Raji (cell line): ENCODE results near the gene MIA2.

Source experiments
- POLR2A ChIP-seq: IDR thresholded peaks from 2 replicates; pipeline ENCODE4 v1.6.1; 2011; ENCODE audit warnings: low read depth, low read length, control low read depth; ENCODE audit not compliant: insufficient read depth

MIA2 gene

DNA sequence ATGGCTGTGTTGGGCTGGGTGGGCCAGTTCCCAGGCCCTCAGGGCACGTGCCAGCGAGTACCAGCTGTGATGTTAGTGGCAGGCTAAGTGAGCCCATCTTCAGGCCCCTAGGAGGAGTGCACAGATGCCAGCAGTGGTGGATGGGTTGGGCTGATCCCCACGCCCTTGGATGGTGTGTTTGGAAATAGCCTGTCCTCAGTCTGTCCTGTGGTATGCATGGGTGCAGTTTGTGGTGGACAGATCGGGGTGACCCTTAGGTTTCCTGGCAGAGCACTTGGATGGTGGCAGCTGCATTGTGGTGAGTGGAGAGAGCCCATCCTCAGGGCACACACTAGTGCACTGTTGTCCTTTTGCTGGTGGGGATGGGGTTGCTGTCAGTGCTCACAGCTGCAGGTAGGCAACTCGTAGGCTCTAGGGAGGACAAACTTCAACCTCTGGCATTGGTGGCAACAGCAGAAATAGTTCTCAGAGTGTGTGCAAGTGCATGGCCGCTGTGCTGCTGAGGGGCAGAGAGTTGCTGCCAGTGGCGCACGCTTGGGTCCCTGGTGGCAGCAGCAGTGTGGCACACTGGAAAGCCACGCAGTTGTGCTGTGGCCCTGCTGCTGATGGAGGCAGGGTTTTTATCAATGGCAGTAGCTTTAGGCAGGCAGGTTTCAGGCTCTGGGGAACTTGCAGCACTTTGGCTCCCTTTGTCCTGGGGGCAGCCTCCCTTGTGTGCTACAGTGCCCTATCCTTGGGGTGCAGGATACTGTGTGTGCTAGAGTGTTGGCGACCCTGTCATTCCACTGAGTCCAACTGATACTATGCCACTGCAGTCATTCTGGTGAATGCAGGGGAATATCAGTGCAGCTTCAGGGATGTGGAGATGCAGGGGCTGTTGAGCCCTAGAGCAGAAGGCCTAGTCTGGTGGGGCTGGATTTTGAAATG, 133.0 kb downstream of the MIA2 start:
- no peak for TF ChIP-seq POLR2A

DNA sequence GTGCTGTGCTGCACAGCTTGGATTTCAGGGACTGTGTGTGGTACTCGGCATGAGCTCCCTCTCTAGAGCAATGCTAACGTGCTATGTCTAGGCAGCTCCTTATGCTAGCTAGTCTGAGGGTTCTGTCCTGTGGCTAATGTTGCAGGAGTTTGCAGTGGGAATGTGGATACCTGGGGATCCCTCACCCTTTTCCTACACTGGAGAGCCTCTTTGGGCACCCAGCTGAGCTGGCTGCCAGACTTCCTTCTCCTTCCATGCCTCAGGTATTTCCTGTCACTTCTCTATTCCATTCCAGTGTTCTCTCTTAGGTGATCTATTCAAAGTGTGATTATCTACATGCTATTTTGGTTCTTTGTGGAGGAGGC, 133.7 kb downstream of the MIA2 start:
- no peak for TF ChIP-seq POLR2A

DNA sequence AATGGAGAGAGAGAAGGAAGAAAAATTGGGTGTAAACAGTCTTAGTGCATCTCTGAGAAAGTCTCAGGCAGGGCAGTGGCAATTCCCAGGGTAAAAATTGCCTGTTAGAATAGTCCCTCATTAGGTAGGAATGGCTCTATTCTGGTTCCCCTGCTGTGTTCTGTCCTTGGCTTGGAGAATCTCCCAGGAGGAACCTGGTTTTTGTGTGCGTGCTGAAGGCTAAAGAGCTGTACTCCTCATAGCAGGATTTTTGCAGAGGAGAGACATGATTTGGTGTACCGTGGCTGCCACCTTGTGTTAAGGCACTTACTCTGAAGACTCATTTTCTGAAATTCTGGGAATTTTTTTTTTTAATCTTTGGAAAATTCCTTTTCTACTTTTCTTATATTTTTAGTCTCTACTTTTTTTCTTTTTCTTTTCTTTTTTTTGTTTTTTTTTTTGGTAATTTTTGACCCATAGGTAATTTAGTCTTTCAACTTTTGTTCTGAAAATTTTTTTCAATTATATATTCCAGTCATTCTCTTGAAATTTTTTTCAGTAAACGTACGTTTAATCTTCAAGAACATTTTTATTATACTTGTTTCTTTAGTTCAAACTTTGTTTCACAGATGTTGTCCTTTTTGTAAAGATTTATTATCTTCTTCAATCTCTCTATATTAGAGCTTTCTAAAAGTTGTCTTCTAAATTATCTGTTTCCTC, 134.7 kb downstream of the MIA2 start:
- no peak for TF ChIP-seq POLR2A

DNA sequence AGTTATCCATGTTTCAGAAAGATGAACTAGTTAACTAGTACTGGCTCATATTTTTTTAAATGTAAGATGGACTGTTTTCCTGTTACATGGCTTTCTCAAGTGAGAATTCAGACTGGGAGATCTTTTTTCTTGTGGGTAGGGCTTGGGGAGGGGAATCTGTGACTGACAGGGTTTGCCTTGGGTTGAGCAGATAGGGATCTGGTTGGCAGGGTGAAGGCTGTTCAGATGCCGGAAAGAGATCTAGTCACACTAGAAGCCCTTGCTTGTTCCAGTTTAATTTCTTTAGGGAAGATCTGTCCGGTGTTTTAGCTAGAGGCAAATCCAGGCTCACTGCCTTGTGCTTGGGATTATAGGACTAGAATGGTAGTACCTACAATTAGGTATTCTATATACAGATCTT, 135.3 kb downstream of the MIA2 start:
- no peak for TF ChIP-seq POLR2A

GRCh38 chr14:39370415-39370814, 136.7 kb downstream of the MIA2 start:
- no peak for TF ChIP-seq POLR2A

DNA sequence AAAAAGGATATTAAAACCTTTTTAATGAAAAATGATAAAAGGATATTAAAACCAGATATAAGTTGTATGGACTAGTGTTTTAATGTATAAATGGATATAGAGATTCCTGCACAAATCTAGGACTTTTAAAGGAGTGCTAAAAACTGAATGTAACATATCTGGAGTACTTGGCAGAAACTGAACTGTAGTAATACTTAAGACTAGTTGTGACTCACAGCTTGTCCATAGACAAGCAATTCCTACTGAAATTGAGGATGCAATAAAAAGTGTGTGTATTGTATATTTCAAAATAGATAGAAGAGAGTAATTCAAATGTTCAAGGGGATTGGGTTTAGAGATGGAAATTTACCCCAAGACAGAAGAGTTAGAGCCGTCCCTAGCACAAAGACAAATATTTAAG, 138.9 kb downstream of the MIA2 start:
- no peak for TF ChIP-seq POLR2A

DNA sequence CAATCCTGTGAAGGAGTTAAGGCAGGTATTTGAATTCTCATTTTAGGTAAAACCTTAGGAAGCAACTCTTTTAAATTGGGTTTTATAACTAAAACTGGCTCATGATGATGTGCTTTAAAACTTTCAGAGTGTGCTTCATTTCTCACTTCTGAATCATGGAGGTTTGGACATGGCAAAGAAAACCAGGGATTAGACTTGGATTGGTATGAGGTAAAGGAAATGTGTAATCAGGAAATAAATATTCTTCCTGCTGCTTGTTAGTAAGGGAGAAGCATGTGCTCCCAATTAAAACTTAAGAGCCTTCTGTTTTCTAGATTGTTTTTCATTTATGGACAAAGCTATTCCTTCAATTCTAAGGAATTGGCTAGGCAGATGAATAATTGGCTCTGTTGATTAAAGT, 141.1 kb downstream of the MIA2 start:
- no peak for TF ChIP-seq POLR2A

- no peak for TF ChIP-seq POLR2A
Measured at GRCh38 chr14:39376667-39377403, 143.1 kb downstream of the MIA2 start.

GRCh38 chr14:39381366-39381765, 147.7 kb downstream of the MIA2 start:
- TF ChIP-seq POLR2A: no peak

- TF ChIP-seq POLR2A: no peak
Measured at GRCh38 chr14:39382463-39382862, 148.7 kb downstream of the MIA2 start.

DNA sequence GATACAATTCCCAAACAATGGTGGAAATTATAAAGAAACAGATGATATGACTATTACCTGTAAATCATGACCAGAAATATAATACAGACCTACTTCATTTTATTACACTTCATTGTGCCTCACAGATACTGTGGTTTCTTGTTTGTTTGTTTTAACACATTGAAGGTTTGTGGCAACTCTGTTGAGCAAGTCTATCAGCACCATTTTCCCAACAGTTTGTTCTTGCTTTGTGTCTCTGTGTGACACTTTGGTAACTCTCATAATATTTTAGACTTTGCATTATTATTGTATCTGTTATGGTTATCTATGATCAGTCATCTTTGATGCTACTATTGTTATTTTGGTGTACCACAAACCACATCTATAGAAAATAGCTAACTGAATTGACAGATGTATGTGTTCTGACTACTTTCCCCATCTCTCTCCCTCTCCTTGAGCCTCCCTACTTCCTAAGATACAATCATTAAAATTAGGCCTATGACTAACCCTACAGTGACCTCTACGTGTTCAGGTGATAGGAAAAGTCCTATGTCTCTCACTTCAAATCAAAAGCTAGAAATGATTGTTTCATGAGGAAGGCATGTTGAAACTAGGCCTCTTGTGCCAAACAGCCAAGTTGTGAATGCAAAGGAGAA, 149.4 kb downstream of the MIA2 start:
- no peak for TF ChIP-seq POLR2A

DNA sequence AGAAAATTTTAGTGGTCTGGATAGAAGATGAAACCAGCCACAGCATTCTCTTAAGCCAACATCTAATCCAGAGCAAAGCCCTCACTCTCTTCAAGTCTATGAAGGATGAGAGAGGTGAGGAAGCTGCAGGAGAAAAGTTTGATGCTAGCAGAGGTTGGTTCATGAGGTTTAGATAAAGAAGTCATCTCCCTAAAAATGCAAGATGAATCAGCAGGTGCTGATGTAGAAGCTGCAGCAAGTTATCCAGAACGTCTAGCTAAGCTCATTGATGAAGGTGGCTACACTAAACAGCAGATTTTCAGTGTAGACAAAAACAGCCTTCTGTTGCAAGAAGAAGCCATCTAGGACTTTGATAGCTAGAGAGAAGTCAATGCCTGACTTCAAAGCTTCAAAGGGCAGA, 150.0 kb downstream of the MIA2 start:
- no peak for TF ChIP-seq POLR2A

GRCh38 chr14:39384177-39384576, 150.5 kb downstream of the MIA2 start:
- TF ChIP-seq POLR2A: no peak

- TF ChIP-seq POLR2A: no peak
Measured at GRCh38 chr14:39393289-39393688, 159.6 kb downstream of the MIA2 start.

DNA sequence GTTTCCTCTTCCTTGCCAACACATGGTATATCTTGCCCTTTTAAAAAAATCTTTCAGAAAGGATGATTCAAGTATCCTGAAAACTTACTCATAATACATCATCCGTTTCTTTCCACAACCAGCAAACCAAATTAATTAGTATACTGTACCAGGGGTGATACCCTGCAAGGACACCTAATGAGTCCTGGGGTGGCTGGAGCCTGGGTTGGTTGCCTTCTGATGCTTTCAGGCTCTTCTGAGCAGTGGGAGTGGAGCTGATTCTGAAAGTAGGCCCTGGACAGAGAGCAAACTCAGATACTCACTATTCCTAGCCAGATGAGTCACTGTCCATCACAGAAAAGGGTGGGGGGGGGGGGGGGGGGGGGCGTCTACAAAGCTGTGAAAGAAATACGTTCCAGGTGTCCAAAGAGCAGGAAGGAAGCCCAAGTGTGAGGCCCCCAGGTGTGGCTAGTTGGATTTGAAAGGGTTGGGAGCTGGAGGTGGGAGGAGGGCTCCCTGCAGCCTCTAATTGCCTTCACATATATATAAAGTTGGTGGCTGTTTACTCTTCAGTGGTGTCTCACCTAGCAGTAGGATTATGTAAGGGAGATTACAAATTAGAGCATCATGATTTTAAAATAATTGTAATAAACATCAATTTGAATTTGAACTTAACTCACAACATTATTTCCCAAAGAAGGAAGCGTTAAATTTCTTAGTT, 162.0 kb downstream of the MIA2 start:
- no peak for TF ChIP-seq POLR2A
